Uterus (tissue), 4 donors: ENCODE results near the gene EDAR. TPM values are rescaled to one million over a fixed set of nuclear protein-coding genes. Genes with fewer than 3 reads are reported as not detected.

Experiments
- DNase-seq, 2 donors: peaks; one replicate each; pipeline ENCODE4 v3.0.0-alpha.2; 2019 to 2020
- H3K27ac ChIP-seq, 2 donors: fragments of 200-600 bp; sonication (generic); 1 replicate in 1 of 2; 2 replicates in 1 of 2; pipeline ENCODE4 v1.5.1; 2016 to 2018
- H3K27me3 ChIP-seq, 2 donors: fragments of 200-600 bp; sonication (generic); one replicate each; pipeline ENCODE4 v1.5.1; 2018 to 2019; ENCODE audit warnings: control low read depth in 1 of 2
- H3K36me3 ChIP-seq, 2 donors: fragments of 200-600 bp; sonication (generic); one replicate each; pipeline ENCODE4 v1.5.1; 2019; ENCODE audit warnings: control low read depth in 1 of 2
- H3K4me1 ChIP-seq, 2 donors: fragments of 200-600 bp; sonication (generic); one replicate each; pipeline ENCODE4 v1.5.1; 2018 to 2019; ENCODE audit warnings: control low read depth in 1 of 2
- H3K4me3 ChIP-seq, 2 donors: fragments of 200-600 bp; sonication (generic); 1 replicate in 1 of 2; 2 replicates in 1 of 2; pipeline ENCODE4 v1.5.1; 2018 to 2019; ENCODE audit warnings: mild to moderate bottlenecking in 1 of 2
- H3K9me3 ChIP-seq, 2 donors: fragments of 200-600 bp; sonication (generic); one replicate each; pipeline ENCODE4 v1.5.1; 2019; ENCODE audit warnings: control low read depth in 1 of 2
- CTCF ChIP-seq, 4 experiments: fragments of 200-600 bp in 2 of 4; fragments of 450-650 bp in 2 of 4; sonication (generic) in 2 of 4; IDR thresholded peaks; one replicate each; pipeline ENCODE4 v1.5.1; 2016 to 2019; ENCODE audit warnings: antibody characterized with exemption in 4 of 4, mild to moderate bottlenecking in 2 of 4, moderate library complexity in 1 of 4
- POLR2A ChIP-seq, 2 donors: fragments of 450-650 bp; IDR thresholded peaks; one replicate each; pipeline ENCODE4 v1.6.1; 2016; ENCODE audit warnings: antibody characterized with exemption in 2 of 2, mild to moderate bottlenecking in 1 of 2, moderate library complexity in 1 of 2
- intact Hi-C: fragments of 100-400 bp; cut with DNase I; formaldehyde crosslinking; loops from one replicate; pipeline ENCODE4 v1.15.1; 2023; ENCODE audit warnings: low total_unique reads
- total RNA-seq, 4 donors: library from RNA; depleted of rRNA in 3 of 4; stranded (reverse); fragments of >200 nt in 3 of 4; gene quantifications; one replicate each; pipeline versions ENCODE4 v1.1.0 to v1.2.4, GENCODE V29; 2014 to 2023
- donor health status: DM: yes; HTN: yes; CAD: no.

Gene EDAR
- total RNA-seq, 4 donors from 2014 or later = 0.62 TPM; not detected in 3

- H3K4me1 ChIP-seq = no peaks in the 10 kb centered on the region
- intact Hi-C loops = no loop called here
- no peaks in the 10 kb centered on the region for H3K9me3 ChIP-seq
- H3K27ac ChIP-seq = no peak overlapping the region
- TF ChIP-seq CTCF (IDR thresholded peaks at IDR 0.05) (no peak), POLR2A (IDR thresholded peaks at IDR 0.05) (no peak)
- DNase-seq = no peak
- no peaks in the 10 kb centered on the region for H3K36me3 ChIP-seq
- H3K27me3 ChIP-seq = no peaks in the 10 kb centered on the region
- no peak overlapping the region for H3K4me3 ChIP-seq
Measured at GRCh38 chr2:108994178-108994577, 5.2 kb upstream of the EDAR start.

GRCh38 chr2:108993095-108993937, 4.3 kb upstream of the EDAR start:
- no peak overlapping the region for H3K4me3 ChIP-seq
- TF ChIP-seq POLR2A (IDR thresholded peaks at IDR 0.05) (no peak), CTCF (IDR thresholded peaks at IDR 0.05) (no peak)
- no peaks in the 10 kb centered on the region for H3K36me3 ChIP-seq
- intact Hi-C loops = no loop called here
- H3K27ac ChIP-seq = no peak overlapping the region
- H3K9me3 ChIP-seq = no peaks in the 10 kb centered on the region
- H3K27me3 ChIP-seq = no peaks in the 10 kb centered on the region
- DNase-seq = no peak
- H3K4me1 ChIP-seq = no peaks in the 10 kb centered on the region

- no peak for TF ChIP-seq CTCF (IDR thresholded peaks at IDR 0.05)
- no peak for TF ChIP-seq POLR2A (IDR thresholded peaks at IDR 0.05)
- H3K4me1 ChIP-seq = no peaks in the 10 kb centered on the region
- no peaks in the 10 kb centered on the region for H3K27me3 ChIP-seq
- no peak overlapping the region for H3K27ac ChIP-seq
- intact Hi-C loops = no loop called here
- DNase-seq = no peak
- H3K36me3 ChIP-seq = no peaks in the 10 kb centered on the region
- H3K9me3 ChIP-seq = no peaks in the 10 kb centered on the region
- H3K4me3 ChIP-seq = no peak overlapping the region
Measured at GRCh38 chr2:108988076-108988795, 784 bp downstream of the EDAR start.

DNA sequence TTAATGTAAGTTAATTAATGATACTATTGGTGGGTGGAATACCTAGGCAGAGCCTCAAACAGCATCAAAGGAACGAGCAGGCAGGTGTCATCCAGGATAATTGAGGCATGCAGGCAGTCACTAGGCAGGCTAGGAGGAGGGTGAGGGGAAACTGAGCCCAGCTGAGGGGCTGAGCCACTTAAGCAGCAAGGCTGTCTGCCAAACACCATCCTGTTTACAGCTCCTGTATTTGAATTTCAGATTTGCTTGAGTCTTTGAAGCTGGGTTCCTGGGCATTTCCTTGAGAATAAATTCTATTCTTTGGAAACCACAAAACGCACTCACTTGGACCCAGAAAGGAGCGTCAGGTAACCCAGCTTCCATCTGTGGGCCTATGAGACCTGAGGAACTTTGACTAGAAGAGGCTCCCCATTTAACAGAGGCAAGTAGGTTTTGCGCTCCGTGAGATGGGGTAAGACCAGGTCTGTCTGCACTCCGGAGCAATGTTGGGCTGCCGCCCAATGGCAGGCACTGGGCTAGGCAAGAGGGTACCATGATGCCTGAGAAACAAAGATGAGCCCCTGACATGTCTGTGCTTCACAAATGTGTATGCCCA, 2.0 kb downstream of the EDAR start:
- TF ChIP-seq POLR2A (IDR thresholded peaks at IDR 0.05) (no peak), CTCF (IDR thresholded peaks at IDR 0.05) (no peak)
- no peak overlapping the region for H3K27ac ChIP-seq
- intact Hi-C loops = no loop called here
- H3K4me3 ChIP-seq = no peak overlapping the region
- no peak for DNase-seq
- no peaks in the 10 kb centered on the region for H3K27me3 ChIP-seq
- H3K36me3 ChIP-seq = no peaks in the 10 kb centered on the region
- H3K9me3 ChIP-seq = no peaks in the 10 kb centered on the region
- no peaks in the 10 kb centered on the region for H3K4me1 ChIP-seq

GRCh38 chr2:108983610-108984009, 5.4 kb downstream of the EDAR start:
- Histone ChIP-seq H3K4me3 (no peak overlapping the region), H3K9me3 (no peaks in the 10 kb centered on the region), H3K27me3 (no peaks in the 10 kb centered on the region), H3K36me3 (no peaks in the 10 kb centered on the region), H3K4me1 (no peaks in the 10 kb centered on the region), H3K27ac (no peak overlapping the region)
- no peak for DNase-seq
- intact Hi-C loops = no loop called here
- TF ChIP-seq CTCF (IDR thresholded peaks at IDR 0.05) (no peak), POLR2A (IDR thresholded peaks at IDR 0.05) (no peak)
